Muscle of back (tissue), 11 donors: ENCODE measurements around the gene GABPB1. TPM values are rescaled to one million over a fixed set of nuclear protein-coding genes. Genes with fewer than 3 reads are reported as not detected.

Source experiments
- DNase-seq, 3 donors: peaks; one replicate each; pipeline versions ENCODE4 v3.0.0 to v3.0.0-alpha.2; 2013
- polyA plus RNA-seq, 10 donors: library from polyadenylated mRNA; unstranded; fragments of 120-200 nt; gene quantifications; one replicate each; pipeline ENCODE4 v1.2.1, GENCODE V29; 2013; ENCODE audit not compliant: insufficient read length in 10 of 10

The GABPB1 gene
- polyA plus RNA-seq, 10 donors: 14.3 to 20.1 (median 17.7) TPM

- DNase-seq: no peak
Observed at GRCh38 chr15:50244959-50245624, 109.9 kb downstream of the GABPB1 start.

- no peak for DNase-seq
Observed at GRCh38 chr15:50244153-50244552, 110.8 kb downstream of the GABPB1 start.

GRCh38 chr15:50241684-50242450, 113.1 kb downstream of the GABPB1 start:
- peak in 1 of 3 donors; percentile 17 for DNase-seq

- DNase-seq: no peak
Observed at GRCh38 chr15:50238255-50238654, 116.7 kb downstream of the GABPB1 start.

- DNase-seq: no peak
Observed at GRCh38 chr15:50236433-50236832, 118.6 kb downstream of the GABPB1 start.

GRCh38 chr15:50235794-50236193, 119.2 kb downstream of the GABPB1 start:
- no peak for DNase-seq

- DNase-seq: no peak
Observed at GRCh38 chr15:50234764-50235163, 120.2 kb downstream of the GABPB1 start.

- DNase-seq: no peak
Observed at GRCh38 chr15:50233192-50233736, 121.7 kb downstream of the GABPB1 start.

GRCh38 chr15:50232791-50233190, 122.2 kb downstream of the GABPB1 start:
- DNase-seq: no peak

- DNase-seq: no peak
Observed at GRCh38 chr15:50231761-50232160, 123.2 kb downstream of the GABPB1 start.

- DNase-seq: no peak
Observed at GRCh38 chr15:50229336-50229735, 125.7 kb downstream of the GABPB1 start.

GRCh38 chr15:50228866-50229265, 126.1 kb downstream of the GABPB1 start:
- no peak for DNase-seq

- peak in 1 of 3 donors; percentile 23 for DNase-seq
Observed at GRCh38 chr15:50227076-50227475, 127.9 kb downstream of the GABPB1 start.

- DNase-seq: no peak
Observed at GRCh38 chr15:50225938-50226337, 129.1 kb downstream of the GABPB1 start.

Other genes starting within 250 kb of the GABPB1 start
- 1 to 10 TPM; 1.6 to 4.0 (median 3.0) TPM for gene ATP8B4, start 236.0 kb downstream of the GABPB1 start, polyA plus RNA-seq
- under 1 TPM in 7 of 10 donors, not detected in 3; 0.07 to 0.29 (median 0.16) TPM for gene SLC27A2, start 173.0 kb downstream of the GABPB1 start, polyA plus RNA-seq
- 1 to 10 TPM in 4 of 10 donors, under 1 TPM in 6; 0.14 to 2.9 (median 0.95) TPM for gene HDC, start 89.5 kb downstream of the GABPB1 start, polyA plus RNA-seq
- gene USP8, start 69.2 kb upstream of the GABPB1 start, polyA plus RNA-seq: 10 to 100 TPM; 26.1 to 40.2 (median 32.9) TPM
- gene USP50, start 191.5 kb upstream of the GABPB1 start, polyA plus RNA-seq: under 1 TPM in 5 of 10 donors, not detected in 5; 0.23 to 0.82 (median 0.43) TPM